Vagina (tissue), 2 donors: ENCODE results near the gene KAT2B. TPM values are rescaled to one million over a fixed set of nuclear protein-coding genes. Genes with fewer than 3 reads are reported as not detected.
"Not testable (repeated sequence)": the region's sequence is repeated elsewhere in the genome, so short reads cannot be mapped to it uniquely, and the experiment has no call there.

Experiments
- DNase-seq, 2 donors: peaks; one replicate each; pipeline ENCODE4 v3.0.0-alpha.2; 2017; ENCODE audit errors: extremely low spot score in 2 of 2
- H3K27ac ChIP-seq: fragments of 200-600 bp; sonication (generic); one replicate; pipeline ENCODE4 v1.5.1; 2019
- H3K27me3 ChIP-seq: fragments of 200-600 bp; sonication (generic); one replicate; pipeline ENCODE4 v1.5.1; 2019
- H3K36me3 ChIP-seq, 2 donors: fragments of 200-600 bp; sonication (generic); one replicate each; pipeline ENCODE4 v1.5.1; 2017 to 2019
- H3K4me1 ChIP-seq: fragments of 200-600 bp; sonication (generic); one replicate; pipeline ENCODE4 v1.5.1; 2019
- H3K4me3 ChIP-seq, 2 donors: fragments of 200-600 bp; sonication (generic); 1 replicate in 1 of 2; 2 replicates in 1 of 2; pipeline ENCODE4 v1.5.1; 2016 to 2019
- H3K9me3 ChIP-seq: fragments of 200-600 bp; sonication (generic); one replicate; pipeline ENCODE4 v1.5.1; 2019
- CTCF ChIP-seq, 3 experiments: fragments of 450-650 bp in 2 of 3; fragments of 200-600 bp in 1 of 3; sonication (generic) in 1 of 3; IDR thresholded peaks; one replicate each; pipeline ENCODE4 v1.5.1; 2017 to 2019; ENCODE audit warnings: antibody characterized with exemption in 3 of 3, mild to moderate bottlenecking in 2 of 3, moderate library complexity in 2 of 3
- POLR2A ChIP-seq, 2 donors: fragments of 450-650 bp; IDR thresholded peaks; one replicate each; pipeline ENCODE4 v1.6.1; 2017; ENCODE audit warnings: antibody characterized with exemption in 2 of 2, mild to moderate bottlenecking in 2 of 2, moderate library complexity in 2 of 2
- POLR2AphosphoS5 ChIP-seq, 2 donors: sonication (generic); formaldehyde crosslinking; IDR thresholded peaks; one replicate each; pipeline ENCODE4 v1.9.0; 2017; ENCODE audit warnings: antibody characterized with exemption in 2 of 2, mild to moderate bottlenecking in 2 of 2, low read depth in 1 of 2; ENCODE audit not compliant: insufficient read depth in 1 of 2
- intact Hi-C: fragments of 100-400 bp; cut with DNase I; formaldehyde crosslinking; loops from one replicate; pipeline ENCODE4 v1.15.1; 2023
- total RNA-seq: library from RNA; depleted of rRNA; stranded (reverse); fragments of >200 nt; gene quantifications from one replicate; pipeline ENCODE4 v1.2.3, GENCODE V29; 2016

KAT2B gene
- total RNA-seq, 1 donor from 2014 or later = 41.0 TPM

- Histone ChIP-seq H3K36me3 (no peaks in the 10 kb centered on the region), H3K9me3 (no peaks in the 10 kb centered on the region), H3K27me3 (no peaks in the 10 kb centered on the region), H3K4me1 (no peaks in the 10 kb centered on the region), H3K4me3 (no peak within 1 kb of the TSS), H3K27ac (no peak within 1 kb of the TSS)
- no peak for TF ChIP-seq CTCF (IDR thresholded peaks at IDR 0.05)
- TF ChIP-seq POLR2A (IDR thresholded peaks at IDR 0.05) = no peak
- TF ChIP-seq POLR2AphosphoS5 (IDR thresholded peaks at IDR 0.05; ENCODE audit: insufficient read depth in 1 of 2, low read depth in 1 of 2) = no peak
- intact Hi-C loops = no loop called here
- no peak for DNase-seq
Observed at GRCh38 chr3:20012164-20012563, 28.1 kb upstream of the KAT2B start, which contains the start of gene PP2D1. TSS of gene PP2D1 (minus strand) at chr3:20012264. CDS start at chr3:20012072, 192 bp downstream.

- Histone ChIP-seq H3K27me3 (no peaks in the 10 kb centered on the region), H3K27ac (no peak overlapping the region), H3K4me1 (no peaks in the 10 kb centered on the region), H3K9me3 (no peaks in the 10 kb centered on the region), H3K4me3 (no peak overlapping the region), H3K36me3 (no peaks in the 10 kb centered on the region)
- no peak for DNase-seq
- TF ChIP-seq POLR2A (IDR thresholded peaks at IDR 0.05) (no peak), CTCF (IDR thresholded peaks at IDR 0.05) (no peak), POLR2AphosphoS5 (IDR thresholded peaks at IDR 0.05; ENCODE audit: insufficient read depth in 1 of 2, low read depth in 1 of 2) (no peak)
- intact Hi-C loops = no loop called here
Observed at GRCh38 chr3:20013396-20013795, 26.9 kb upstream of the KAT2B start.

- Histone ChIP-seq H3K36me3 (no peaks in the 10 kb centered on the region), H3K4me1 (no peaks in the 10 kb centered on the region), H3K27ac (no peak overlapping the region), H3K27me3 (no peaks in the 10 kb centered on the region), H3K4me3 (no peak overlapping the region), H3K9me3 (no peaks in the 10 kb centered on the region)
- no peak for DNase-seq
- intact Hi-C loops = no loop called here
- TF ChIP-seq POLR2A (IDR thresholded peaks at IDR 0.05) (no peak), POLR2AphosphoS5 (IDR thresholded peaks at IDR 0.05; ENCODE audit: insufficient read depth in 1 of 2, low read depth in 1 of 2) (no peak), CTCF (IDR thresholded peaks at IDR 0.05) (no peak)
Observed at GRCh38 chr3:20015525-20015924, 24.7 kb upstream of the KAT2B start.

GRCh38 chr3:20016076-20016475, 24.2 kb upstream of the KAT2B start:
- H3K4me3 ChIP-seq, H3K27ac ChIP-seq, DNase-seq, H3K36me3 ChIP-seq, H3K9me3 ChIP-seq, H3K27me3 ChIP-seq, H3K4me1 ChIP-seq, intact Hi-C loops: not testable (repeated sequence)

GRCh38 chr3:20022954-20023622, 17.2 kb upstream of the KAT2B start:
- Histone ChIP-seq H3K27ac (peak overlapping the region; percentile 33), H3K36me3 (no peaks in the 10 kb centered on the region), H3K27me3 (no peaks in the 10 kb centered on the region), H3K4me1 (peaks cover 13% of the 10 kb centered on the region), H3K9me3 (no peaks in the 10 kb centered on the region), H3K4me3 (no peak overlapping the region)
- no peak for DNase-seq
- no peak for TF ChIP-seq POLR2A (IDR thresholded peaks at IDR 0.05)
- no peak for TF ChIP-seq CTCF (IDR thresholded peaks at IDR 0.05)
- TF ChIP-seq POLR2AphosphoS5 (IDR thresholded peaks at IDR 0.05; ENCODE audit: insufficient read depth in 1 of 2, low read depth in 1 of 2) = no peak
- intact Hi-C loops = no loop called here
